Measurements from ENCODE around the gene TUBB.

TUBB gene

DNA sequence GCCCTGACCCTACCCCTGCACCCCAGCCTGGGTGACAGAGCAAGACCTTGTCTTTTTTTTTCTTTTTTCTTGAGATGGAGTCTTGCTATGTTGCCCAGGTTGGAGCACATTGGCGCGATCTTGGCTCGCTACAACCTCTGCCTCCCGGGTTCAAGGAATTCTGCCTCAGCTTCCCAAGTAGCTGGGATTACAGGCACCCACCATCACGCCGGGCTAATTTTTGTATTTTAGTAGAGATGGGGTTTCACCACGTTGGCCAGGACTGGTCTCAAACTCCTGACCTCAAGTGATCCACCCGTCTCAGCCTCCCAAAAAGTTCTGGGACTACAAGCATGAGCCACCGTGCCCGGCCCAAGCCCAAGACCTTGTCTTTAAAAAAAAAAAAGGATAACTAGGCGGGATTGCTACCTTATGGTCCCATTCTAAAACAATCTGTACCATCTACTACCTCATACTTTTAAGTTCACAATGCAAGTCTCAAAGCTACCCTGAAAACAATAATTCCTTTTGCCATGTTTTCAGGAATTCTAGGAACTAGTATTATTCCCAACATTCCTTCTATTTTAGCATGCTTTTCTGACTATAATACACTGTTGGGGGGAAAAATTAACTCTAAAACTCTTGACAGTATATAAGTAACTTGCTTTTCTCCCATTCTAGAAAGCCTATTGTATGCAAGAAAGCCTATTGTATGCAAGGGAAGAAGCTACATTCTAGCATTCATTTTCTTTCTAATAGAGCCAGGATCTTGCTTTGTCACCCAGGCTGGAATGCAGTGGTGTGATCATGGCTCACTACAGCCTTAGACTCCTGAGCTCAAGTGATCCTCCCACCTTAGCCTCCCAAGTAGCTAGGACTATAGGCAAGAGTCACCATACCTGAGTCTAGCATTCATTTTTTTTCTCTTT, 6.6 kb downstream of the TUBB start:
- DNase-seq (ENCODE audit: extremely low read depth, low read depth), result no peak
- no peak overlapping the region for H3K4me3 ChIP-seq (replicated peaks; ENCODE audit: low read depth, low read length)
- TF ChIP-seq CTCF (IDR thresholded peaks at IDR 0.05; ENCODE audit: low read depth, low read length, missing control alignments), result no peak

GRCh38 chr6:30727920-30728553, 7.9 kb downstream of the TUBB start:
- no peak for DNase-seq (ENCODE audit: extremely low read depth, low read depth)
- H3K4me3 ChIP-seq (replicated peaks; ENCODE audit: low read depth, low read length), result no peak overlapping the region
- TF ChIP-seq CTCF (IDR thresholded peaks at IDR 0.05; ENCODE audit: low read depth, low read length, missing control alignments), result no peak

DNA sequence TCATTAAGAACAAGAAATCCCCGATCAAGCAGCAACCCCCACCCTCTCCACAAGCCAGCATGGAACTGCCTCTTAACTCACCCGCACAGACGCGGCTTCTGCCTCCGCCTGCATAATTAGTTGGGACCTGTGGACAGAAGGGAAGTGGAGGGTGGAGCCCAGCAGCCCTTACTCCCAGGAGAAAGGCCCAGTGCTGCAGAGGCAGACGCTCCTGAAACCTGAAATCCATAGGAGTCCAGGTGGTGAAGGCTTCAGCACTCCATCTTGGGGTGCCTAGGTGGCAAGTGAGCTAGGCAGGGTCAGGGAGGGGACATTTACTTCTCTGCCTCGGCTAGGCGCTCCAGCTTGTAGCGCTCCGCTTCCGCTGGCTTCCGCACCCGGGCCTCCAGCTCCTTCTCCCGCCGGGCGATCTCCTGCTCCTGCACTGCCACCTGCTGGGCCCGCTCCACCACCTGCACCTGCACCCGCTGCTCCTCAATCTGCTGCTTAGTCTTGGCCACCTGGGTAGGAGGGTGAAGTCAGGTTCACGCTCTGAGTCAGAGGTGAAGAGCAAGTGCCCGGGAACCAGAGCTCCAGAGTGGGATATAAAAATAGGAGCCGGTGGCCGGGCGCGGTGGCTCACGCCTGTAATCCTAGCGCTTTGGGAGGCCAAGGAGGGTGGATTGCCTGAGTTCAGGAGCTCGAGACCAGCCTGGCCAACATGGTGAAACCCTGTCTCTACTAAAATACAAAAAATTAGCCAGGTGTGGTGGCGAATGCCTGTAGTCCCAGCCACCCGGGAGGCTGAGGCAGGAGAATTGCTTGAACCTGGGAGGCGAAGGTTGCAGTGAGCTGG, 10.7 kb downstream of the TUBB start:
- DNase-seq (ENCODE audit: extremely low read depth, low read depth), result no peak
- TF ChIP-seq CTCF (IDR thresholded peaks at IDR 0.05; ENCODE audit: low read depth, low read length, missing control alignments), result peak; percentile 62
- no peak overlapping the region for H3K4me3 ChIP-seq (replicated peaks; ENCODE audit: low read depth, low read length)

DNA sequence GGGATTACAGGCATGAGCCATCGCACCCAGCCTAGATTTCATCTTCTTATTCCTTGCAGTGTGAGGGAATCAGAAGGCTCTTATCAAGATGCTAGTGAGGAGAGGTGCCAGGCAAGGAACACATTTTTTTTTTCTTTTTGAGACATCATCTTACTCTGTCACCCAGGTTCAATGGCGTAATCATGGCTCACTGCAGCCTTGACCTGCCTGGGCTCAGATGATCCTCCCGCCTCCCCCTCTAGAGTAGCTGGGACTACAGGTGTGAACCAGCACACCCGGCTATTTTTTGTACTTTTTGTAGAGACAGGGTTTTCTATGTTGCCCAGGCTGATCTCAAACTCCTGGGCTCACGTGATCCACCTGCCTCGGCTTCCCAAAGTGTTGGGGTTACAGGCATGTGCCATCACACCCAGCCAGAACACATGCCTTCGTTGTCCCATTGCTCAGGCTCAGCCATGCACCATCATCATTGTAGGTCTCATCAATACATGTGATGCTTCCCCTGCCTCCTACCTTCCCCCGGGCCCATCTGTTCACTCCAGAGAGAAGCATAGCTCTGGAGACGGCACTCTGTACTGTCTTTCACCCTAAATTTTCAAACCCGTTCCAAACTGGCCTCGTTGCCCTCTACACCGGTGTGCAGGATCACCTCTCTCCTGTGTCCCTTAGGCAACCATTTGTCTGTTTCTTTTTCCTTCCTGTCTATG, 12.2 kb downstream of the TUBB start:
- no peak for DNase-seq (ENCODE audit: extremely low read depth, low read depth)
- no peak for TF ChIP-seq CTCF (IDR thresholded peaks at IDR 0.05; ENCODE audit: low read depth, low read length, missing control alignments)
- no peak overlapping the region for H3K4me3 ChIP-seq (replicated peaks; ENCODE audit: low read depth, low read length)

- no peak overlapping the region for H3K4me3 ChIP-seq (replicated peaks; ENCODE audit: low read depth, low read length)
- TF ChIP-seq CTCF (IDR thresholded peaks at IDR 0.05; ENCODE audit: low read depth, low read length, missing control alignments), result no peak
- no peak for DNase-seq (ENCODE audit: extremely low read depth, low read depth)
Observed at GRCh38 chr6:30735668-30736314, 15.6 kb downstream of the TUBB start.

DNA sequence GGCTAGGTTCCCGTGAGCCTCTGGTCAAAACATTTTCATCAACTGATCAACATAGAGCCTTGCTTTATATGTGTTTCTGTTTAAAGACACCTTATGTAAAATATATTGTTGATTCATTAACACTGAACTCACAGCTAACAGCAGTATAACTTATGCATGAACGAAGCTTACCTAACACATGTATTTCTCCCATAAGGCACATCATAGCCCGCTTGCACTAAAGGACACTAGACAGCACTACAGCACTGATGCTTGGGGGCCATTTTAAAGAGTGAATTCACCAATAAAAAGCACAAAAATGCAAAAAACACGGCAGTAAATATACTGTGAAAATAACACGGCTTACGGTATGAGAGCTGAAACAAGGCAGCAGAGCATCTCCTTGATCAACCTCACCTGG, 18.4 kb downstream of the TUBB start:
- TF ChIP-seq CTCF (IDR thresholded peaks at IDR 0.05; ENCODE audit: low read depth, low read length, missing control alignments), result no peak
- no peak overlapping the region for H3K4me3 ChIP-seq (replicated peaks; ENCODE audit: low read depth, low read length)
- DNase-seq (ENCODE audit: extremely low read depth, low read depth), result no peak
